Prostate gland (tissue), 2 donors: ENCODE results near the gene CD96. TPM values are rescaled to one million over a fixed set of nuclear protein-coding genes. Genes with fewer than 3 reads are reported as not detected.

Experiments
- DNase-seq: peaks from one replicate; pipeline ENCODE4 v3.0.0-alpha.2; 2019; ENCODE audit warnings: low spot score
- H3K27ac ChIP-seq, 2 donors: fragments of 200-600 bp; sonication (generic); 2 replicates each; pipeline ENCODE4 v1.5.1; 2017 to 2019
- H3K27me3 ChIP-seq: fragments of 200-600 bp; sonication (generic); replicated peaks from 2 replicates; pipeline ENCODE4 v1.5.1; 2019; ENCODE audit not compliant: insufficient read depth
- H3K36me3 ChIP-seq, 2 donors: fragments of 200-600 bp; sonication (generic); 1 replicate in 1 of 2; 2 replicates in 1 of 2; pipeline versions ENCODE4 v1.5.1 to v1.8.1; 2017 to 2019
- H3K4me1 ChIP-seq: fragments of 200-600 bp; sonication (generic); replicated peaks from 2 replicates; pipeline ENCODE4 v1.5.1; 2019
- H3K4me3 ChIP-seq, 2 donors: fragments of 200-600 bp; sonication (generic); 2 replicates each; pipeline ENCODE4 v1.5.1; 2017 to 2019
- H3K9me3 ChIP-seq: fragments of 200-600 bp; sonication (generic); 2 replicates; pipeline ENCODE4 v1.5.1; 2017
- POLR2A ChIP-seq: fragments of 450-650 bp; IDR thresholded peaks from one replicate; pipeline ENCODE4 v1.6.1; 2016; ENCODE audit warnings: antibody characterized with exemption, mild to moderate bottlenecking
- POLR2AphosphoS5 ChIP-seq: sonication (generic); formaldehyde crosslinking; IDR thresholded peaks from one replicate; pipeline ENCODE4 v1.6.1; 2017; ENCODE audit warnings: antibody characterized with exemption
- WGBS: methylation state at CpG from one replicate; pipeline ENCODE4 v1.1.5; 2018; 5-methylcytosine and 5-hydroxymethylcytosine counted together
- intact Hi-C: fragments of 100-400 bp; cut with DNase I; formaldehyde crosslinking; loops from one replicate; pipeline ENCODE4 v1.14.2; 2022
- total RNA-seq, 2 donors: library from RNA; depleted of rRNA; stranded (reverse); fragments of >200 nt; gene quantifications; one replicate each; pipeline ENCODE4 v1.1.0, GENCODE V29; 2016
- TF ChIP-seq, protein P1 (sequence below), 4 experiments: fragments of 200-600 bp in 2 of 4; fragments of 450-650 bp in 2 of 4; sonication (generic) in 2 of 4; IDR thresholded peaks; 1 replicate in 3 of 4; 2 replicates in 1 of 4; pipeline ENCODE4 v1.5.1; 2016 to 2019; ENCODE audit warnings: antibody characterized with exemption in 4 of 4, mild to moderate bottlenecking in 2 of 4, moderate library complexity in 2 of 4

CD96 gene
- total RNA-seq, 2 donors from 2014 or later = 0.45 to 2.2 TPM

DNA sequence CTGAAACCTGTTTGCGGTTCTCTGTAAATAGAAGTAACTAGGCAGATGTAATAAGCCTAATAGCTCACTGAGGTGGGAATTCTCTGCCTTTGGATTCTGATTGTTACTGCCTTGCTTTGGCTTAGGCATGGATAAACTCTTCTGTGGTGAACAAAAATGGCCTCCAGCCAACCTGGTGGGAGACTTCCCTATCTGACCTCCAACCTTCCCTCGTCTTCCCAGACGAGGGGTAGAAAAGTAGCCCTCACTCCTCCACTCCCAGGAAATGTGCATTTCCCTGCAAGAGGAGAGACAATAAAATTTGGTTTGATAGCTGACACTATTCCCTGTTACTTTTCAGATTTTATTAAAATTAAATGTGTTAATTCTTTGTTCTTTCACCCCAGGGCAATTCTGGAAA, 606 bp upstream of the CD96 start:
- WGBS = 76% methylated on average over 3 of the region's 3 CpGs

DNA sequence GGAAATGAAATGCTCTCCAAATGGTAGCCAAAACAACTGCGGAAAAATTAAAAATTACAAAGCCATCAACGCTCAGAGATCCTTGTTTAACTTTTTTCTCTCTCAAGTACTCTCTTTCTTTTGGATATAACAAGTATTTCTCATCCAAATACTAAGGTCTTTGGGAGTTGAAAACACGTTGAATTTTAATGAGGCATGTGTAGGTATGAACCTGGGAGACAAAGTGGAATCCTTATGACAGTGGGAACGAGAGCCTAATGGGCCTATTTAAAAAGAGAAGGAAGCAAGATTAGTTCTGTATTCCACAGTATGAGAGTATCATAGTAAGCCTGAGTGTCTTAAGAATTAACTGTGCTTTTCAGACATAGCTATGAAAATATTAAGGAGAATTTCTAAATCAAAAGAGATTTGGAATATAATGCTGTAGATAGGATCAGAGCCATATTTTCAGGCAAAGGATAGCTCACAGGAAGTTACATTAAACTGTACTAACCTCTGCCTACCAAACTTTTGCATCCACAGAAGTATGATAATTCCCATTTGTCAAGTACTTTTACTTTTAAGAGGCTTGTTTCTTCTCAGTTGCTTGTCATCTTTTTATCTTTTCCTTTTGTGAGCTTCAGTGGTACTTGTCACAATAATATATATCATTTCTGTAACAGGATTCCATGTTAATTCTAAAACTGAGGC, 759 bp downstream of the CD96 start:
- Histone ChIP-seq H3K9me3 (no peaks in the 10 kb centered on the region), H3K27me3 (no peaks in the 10 kb centered on the region), H3K27ac (no peak overlapping the region), H3K36me3 (no peaks in the 10 kb centered on the region), H3K4me1 (no peaks in the 10 kb centered on the region), H3K4me3 (no peak overlapping the region)
- TF ChIP-seq, protein P1, sequence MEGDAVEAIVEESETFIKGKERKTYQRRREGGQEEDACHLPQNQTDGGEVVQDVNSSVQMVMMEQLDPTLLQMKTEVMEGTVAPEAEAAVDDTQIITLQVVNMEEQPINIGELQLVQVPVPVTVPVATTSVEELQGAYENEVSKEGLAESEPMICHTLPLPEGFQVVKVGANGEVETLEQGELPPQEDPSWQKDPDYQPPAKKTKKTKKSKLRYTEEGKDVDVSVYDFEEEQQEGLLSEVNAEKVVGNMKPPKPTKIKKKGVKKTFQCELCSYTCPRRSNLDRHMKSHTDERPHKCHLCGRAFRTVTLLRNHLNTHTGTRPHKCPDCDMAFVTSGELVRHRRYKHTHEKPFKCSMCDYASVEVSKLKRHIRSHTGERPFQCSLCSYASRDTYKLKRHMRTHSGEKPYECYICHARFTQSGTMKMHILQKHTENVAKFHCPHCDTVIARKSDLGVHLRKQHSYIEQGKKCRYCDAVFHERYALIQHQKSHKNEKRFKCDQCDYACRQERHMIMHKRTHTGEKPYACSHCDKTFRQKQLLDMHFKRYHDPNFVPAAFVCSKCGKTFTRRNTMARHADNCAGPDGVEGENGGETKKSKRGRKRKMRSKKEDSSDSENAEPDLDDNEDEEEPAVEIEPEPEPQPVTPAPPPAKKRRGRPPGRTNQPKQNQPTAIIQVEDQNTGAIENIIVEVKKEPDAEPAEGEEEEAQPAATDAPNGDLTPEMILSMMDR (IDR thresholded peaks at IDR 0.05) = no peak
- no peak for TF ChIP-seq POLR2AphosphoS5
- TF ChIP-seq POLR2A = no peak
- intact Hi-C loops = no loop called here
- 86% methylated on average over 4 of the region's 4 CpGs for WGBS
- no peak for DNase-seq

More for the DNA sequence above, 606 bp upstream of the CD96 start:
- H3K36me3 ChIP-seq = no peaks in the 10 kb centered on the region
- no peaks in the 10 kb centered on the region for H3K9me3 ChIP-seq
- TF ChIP-seq POLR2AphosphoS5 (no peak), POLR2A (no peak)
- TF ChIP-seq, protein P1 (IDR thresholded peaks at IDR 0.05) = no peak
- H3K27ac ChIP-seq = no peak overlapping the region
- H3K4me3 ChIP-seq = no peak overlapping the region
- no peaks in the 10 kb centered on the region for H3K27me3 ChIP-seq
- no peak for DNase-seq
- no peaks in the 10 kb centered on the region for H3K4me1 ChIP-seq
- intact Hi-C loops = no loop called here

DNA sequence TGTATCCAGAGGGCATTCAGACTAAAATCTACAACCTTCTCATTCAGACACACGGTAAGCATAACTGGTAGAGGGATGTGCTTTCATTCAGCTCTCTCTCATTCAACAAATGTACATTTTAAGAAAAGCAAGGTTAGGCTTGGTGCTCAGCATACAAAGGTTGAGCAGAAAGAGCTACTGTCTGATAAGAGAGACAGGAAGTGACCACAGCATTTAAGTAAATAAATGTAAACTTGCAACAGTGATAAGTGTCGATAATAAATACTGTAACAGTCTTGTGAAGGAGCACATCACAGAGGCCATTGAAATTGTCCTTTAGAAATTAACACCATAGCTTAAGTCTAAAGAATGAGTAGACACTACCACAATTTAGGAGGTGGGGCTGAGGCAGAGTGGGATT, 3.4 kb downstream of the CD96 start:
- H3K9me3 ChIP-seq = no peaks in the 10 kb centered on the region
- DNase-seq = no peak
- H3K27me3 ChIP-seq = no peaks in the 10 kb centered on the region
- no peaks in the 10 kb centered on the region for H3K36me3 ChIP-seq
- no peaks in the 10 kb centered on the region for H3K4me1 ChIP-seq
- TF ChIP-seq, protein P1 (IDR thresholded peaks at IDR 0.05) = no peak
- TF ChIP-seq POLR2AphosphoS5 = no peak
- no peak for TF ChIP-seq POLR2A
- H3K4me3 ChIP-seq = no peak overlapping the region
- intact Hi-C loops = no loop called here
- H3K27ac ChIP-seq = no peak overlapping the region
- 57% methylated on average over 2 of the region's 2 CpGs for WGBS

DNA sequence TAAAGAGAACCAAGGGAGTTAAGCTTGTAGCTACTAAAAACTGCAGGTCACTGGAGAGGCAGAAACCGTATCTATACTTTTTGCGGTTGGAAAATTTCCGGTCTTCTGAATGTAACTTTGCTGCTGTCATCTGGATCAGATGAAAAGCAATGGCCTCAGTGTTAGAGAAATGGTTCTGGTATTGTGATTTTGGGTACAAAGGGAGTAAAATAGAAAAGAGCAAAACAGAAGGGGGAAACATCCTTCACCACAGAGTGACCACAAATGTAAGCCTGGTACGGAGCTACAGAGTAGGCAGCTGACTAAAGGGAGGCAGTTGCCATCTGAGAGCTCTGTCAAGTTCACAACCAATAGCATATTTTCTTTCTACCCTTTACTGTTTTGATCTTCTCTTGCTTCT, 5.6 kb downstream of the CD96 start:
- Histone ChIP-seq H3K4me3 (no peak overlapping the region), H3K27me3 (no peaks in the 10 kb centered on the region), H3K27ac (no peak overlapping the region), H3K4me1 (no peaks in the 10 kb centered on the region), H3K36me3 (no peaks in the 10 kb centered on the region), H3K9me3 (no peaks in the 10 kb centered on the region)
- no peak for TF ChIP-seq POLR2A
- TF ChIP-seq POLR2AphosphoS5 = no peak
- intact Hi-C loops = no loop called here
- 77% methylated on average over 4 of the region's 4 CpGs for WGBS
- no peak for DNase-seq

DNA sequence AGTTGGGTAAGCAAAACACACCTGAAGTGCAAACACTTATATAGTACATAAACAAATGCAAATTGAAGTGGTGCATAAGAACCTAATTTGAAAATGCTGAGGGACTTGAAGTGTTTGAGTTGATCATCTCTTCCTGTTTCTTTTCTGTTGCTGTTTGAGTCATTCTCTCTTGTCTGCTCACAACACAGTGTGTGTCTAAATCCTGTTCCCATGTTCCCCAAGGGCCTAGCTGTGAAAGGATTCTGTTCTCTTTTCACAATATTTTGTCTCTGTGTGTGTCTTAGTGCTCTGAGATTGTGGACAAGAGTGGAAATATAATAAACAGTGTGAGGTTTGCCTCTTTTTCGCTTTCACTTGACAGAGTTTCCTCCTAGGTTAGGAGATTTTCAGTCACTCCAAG, 6.1 kb downstream of the CD96 start:
- TF ChIP-seq, protein P1 (IDR thresholded peaks at IDR 0.05) = no peak
- TF ChIP-seq POLR2AphosphoS5 = no peak
- TF ChIP-seq POLR2A = no peak
- no peak for DNase-seq
- Histone ChIP-seq H3K27ac (no peak overlapping the region), H3K4me3 (no peak overlapping the region), H3K4me1 (no peaks in the 10 kb centered on the region), H3K36me3 (no peaks in the 10 kb centered on the region), H3K9me3 (no peaks in the 10 kb centered on the region), H3K27me3 (no peaks in the 10 kb centered on the region)
- intact Hi-C loops = no loop called here
- 82% methylated on average over 1 of the region's 1 CpG for WGBS
